NCI-H526 (cell line): Measurements from ENCODE around the gene RMI2.
"Not testable (repeated sequence)": the region's sequence is repeated elsewhere in the genome, so short reads cannot be mapped to it uniquely, and the experiment has no call there.

ENCODE experiments used
- DNase-seq, 2 experiments: peaks; one replicate each; lab custom pipeline; 2025; lab: John Stamatoyannopoulos, UW

RMI2 gene

DNA sequence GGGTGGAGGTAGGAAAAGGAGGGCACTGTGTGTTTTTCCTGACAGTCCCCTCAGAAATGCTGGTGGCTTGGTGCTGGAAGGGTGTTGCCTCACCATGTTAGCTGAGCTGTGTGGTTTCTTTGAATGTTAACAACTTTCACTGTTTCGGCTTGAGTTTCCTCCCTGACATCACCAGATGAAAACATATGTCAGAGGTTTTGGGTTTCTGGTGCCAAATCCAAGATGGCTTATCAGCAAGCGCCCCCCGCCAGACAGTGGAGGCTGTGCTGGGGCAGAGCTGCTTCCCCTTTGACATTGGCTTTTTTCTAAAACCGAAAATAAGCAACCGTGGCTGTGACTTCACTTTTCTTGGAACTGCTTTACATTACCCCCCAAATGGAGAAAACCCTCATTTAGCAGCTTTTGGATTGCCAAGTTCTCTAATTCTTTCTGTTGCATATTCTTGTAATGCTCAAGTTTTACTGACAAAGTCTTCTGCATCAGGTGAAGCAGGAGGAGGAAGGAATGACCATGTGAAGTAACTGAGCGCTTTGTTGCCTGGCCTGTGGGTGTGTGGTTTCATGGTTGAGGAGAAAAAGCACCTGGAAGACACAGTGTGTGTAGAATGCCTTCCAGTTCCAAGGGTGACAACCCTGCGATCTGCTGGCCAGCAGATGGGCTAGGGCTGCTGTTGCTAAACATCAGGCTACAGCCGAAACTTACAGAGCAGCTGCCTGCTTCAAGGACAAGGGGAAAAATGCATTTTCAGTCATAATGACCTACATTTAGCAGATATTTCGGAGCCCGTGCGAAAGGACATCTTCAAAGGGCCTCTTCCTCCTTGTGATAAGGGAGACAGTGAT, 9.7 kb downstream of the RMI2 start:
- DNase-seq: no peak

DNA sequence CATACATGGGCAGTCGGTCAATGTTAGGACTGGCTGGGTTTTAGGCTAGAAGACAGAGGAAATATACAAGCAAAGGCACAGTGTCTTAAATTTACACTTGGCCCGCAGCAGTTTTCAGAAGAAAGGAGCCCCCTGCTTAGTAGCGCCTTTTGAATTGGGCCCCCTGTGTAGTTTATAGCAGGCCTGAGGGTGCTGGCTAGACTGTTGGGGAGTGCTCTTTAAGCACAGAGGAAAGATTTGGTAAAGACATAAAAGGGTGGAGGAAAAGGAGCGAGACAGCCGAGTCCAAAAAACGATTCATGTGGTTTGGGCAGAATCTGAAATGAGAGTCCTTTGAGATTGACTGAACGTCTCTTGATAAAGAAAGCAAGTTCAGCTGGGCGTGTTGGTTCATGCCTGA, 10.6 kb downstream of the RMI2 start:
- DNase-seq: no peak

DNA sequence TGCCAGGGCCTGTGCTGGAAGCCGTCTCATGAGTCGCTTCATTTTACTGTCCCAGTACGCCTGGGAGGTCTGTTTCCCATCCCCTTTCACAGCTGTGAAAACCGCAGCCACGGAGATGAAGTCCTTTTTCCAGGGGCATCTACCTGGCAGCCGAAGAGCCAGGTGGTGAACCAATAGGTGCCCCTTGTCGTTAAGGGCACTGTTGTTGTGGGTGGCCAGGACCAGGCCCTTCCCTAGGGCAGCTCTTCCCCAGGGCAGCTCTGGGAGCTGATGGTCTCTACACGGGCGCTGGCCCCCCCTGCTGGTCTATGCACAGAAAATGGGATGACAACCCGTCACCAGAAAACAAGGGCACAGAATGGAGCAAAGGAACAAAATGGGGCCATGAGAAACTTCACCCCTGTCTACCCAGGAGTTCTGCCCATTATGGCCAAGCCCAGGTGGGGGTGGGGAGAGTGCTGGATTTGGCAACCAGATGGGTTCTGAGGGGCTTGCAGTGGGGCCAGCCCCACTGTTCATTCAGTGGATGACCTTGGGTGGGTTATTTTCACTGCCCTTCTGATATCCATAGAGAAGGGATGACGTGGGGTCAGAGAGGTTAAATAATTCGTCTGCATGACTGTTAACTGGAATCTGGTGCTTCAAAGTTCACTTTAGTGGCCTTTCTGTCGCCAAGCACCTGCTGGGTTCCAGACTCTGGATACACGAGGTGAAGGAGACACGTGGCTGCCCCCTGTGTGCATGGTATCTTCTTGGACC, 11.5 kb downstream of the RMI2 start:
- DNase-seq: peak in 1 of 2 experiments; percentile 80

DNA sequence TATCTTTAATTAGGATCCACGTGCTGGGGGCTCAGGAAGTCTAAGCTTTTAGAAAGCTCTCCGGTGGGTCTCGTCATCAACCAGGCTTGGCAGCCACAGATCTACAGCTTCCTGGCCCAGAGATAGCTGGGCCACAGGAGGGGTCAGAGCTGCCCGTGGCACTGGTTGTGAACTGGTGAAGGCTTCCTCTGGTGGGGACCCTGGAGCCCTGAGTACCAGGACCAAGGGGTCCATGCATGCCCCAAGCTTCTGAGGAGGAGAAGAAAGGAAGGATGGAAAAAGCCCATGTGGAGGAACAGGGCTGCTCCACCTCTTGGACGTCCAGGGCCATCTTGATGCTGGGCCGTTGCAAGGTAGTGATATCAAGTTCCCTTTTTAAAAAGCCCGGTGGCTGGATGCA, 13.3 kb downstream of the RMI2 start:
- DNase-seq: no peak

DNA sequence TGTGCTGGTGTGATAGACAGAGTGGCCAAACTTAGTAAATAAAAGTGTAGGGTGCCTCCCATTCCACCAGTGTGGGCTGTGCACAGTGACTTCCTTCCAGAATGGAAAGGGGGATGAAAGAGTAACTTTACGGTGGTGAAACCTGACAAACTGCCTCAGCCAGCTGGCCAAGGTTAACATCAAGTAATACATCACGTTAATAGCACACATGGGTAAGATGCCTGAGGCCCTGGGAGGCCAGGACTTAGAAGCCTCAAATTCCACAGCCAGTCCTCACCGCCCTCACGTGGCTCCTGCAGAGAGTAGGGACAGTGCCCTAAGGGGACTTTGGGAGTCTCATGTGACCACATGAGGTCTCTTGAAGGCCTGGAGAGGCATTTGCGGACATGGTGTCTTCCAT, 14.1 kb downstream of the RMI2 start:
- DNase-seq: no peak

DNA sequence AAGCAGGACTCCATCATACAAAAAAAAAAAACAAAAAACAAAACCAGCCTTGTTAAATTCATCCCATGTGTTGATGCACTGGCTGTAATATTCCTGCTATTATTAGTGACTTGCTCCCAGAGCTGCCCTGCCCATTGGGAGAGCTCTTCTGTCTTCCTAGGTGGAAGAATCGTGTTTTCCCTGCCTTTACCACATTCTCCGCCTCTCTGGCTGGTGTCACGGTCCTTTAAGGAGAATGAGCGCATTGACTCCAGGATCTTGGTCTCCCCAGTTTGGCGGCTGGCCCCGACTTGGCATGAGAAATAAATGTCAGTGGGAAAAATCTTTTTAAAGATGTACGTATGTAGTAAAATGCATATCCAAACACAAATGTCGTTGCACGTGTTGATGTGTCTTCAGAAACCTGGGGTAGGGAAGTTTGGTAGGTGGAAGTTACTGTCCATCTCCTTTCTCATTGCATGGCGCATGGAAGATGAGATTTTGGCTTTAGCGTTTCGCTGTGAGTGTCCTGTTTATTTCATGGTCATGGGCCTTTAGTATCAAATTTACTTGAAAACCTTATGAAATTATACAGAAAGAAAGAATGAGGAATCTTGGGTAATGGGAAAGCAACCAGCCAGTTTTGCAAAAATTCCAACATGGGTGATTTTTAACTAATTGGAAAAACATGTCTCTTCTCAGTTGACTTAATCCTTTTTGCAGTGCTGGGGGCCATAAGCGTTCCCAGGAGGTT, 15.5 kb downstream of the RMI2 start:
- no peak for DNase-seq

DNA sequence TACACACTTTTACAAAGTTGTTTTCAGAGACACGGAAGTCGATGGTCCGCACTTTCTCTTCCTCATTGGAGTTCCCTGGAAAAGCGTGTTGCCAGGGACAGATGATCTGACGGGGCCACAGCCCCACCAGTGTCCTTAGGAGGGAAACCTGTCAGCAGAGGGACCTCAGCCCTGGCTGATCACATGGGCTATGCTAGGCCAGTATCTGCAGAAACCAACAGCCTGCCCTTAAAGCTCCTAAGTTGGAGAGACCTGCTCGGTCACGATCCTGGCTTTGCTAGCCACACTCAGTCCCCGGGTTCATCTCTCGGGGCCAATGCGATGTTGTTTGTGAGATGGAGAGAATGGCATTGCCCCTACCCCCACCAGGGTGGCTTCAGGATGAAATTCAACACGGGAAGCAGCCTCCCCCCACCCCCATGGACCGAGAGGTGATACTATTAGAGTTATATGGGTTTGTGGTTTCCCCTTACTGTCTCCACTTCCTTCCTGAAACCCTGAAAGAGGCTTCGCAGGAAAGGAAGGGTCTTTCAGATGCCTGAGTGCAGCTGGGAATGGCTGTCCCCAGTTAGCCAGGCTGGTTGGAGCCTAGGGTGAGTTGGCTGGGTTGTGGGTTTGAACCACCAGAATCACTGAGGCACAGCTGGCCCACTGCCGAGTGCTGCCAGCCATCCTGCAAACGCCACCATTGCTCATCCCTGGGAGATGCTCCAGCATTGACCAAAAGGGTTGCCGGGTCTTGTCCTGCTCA, 16.6 kb downstream of the RMI2 start:
- DNase-seq: no peak

DNA sequence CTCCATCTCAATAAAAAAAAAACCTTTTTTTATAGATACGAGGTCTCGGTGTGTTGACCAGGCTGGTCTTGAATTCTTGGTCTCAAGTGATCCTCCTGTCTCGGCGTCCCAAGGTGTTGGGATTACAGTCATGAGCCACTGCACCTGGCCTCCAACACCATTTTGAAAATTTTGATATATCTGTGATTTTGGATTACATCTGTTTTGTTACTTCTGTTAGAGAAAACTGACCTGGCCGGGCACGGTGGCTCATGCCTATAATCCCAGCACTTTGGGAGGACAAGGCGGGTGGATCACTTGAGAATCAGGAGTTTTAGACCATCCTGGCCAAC, 18.6 kb downstream of the RMI2 start:
- DNase-seq: no peak

DNA sequence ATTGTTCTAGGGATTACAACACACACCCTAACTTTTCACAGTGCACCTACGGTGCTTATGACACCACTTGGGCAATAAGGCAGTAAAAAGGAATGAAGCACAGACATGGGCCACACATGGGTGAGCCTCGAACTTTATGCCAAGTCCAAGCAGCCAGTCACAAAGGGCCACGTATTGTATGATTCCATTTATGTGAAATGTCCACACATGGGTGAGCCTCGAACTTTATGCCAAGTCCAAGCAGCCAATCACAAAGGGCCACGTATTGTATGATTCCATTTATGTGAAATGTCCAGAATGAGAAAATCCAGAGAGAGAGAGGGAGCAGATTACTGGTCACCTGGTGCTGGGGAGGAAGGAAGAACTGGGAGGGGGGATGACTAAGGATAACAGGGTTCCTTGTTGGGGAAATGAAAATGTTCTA, 22.2 kb downstream of the RMI2 start:
- DNase-seq: no peak

DNA sequence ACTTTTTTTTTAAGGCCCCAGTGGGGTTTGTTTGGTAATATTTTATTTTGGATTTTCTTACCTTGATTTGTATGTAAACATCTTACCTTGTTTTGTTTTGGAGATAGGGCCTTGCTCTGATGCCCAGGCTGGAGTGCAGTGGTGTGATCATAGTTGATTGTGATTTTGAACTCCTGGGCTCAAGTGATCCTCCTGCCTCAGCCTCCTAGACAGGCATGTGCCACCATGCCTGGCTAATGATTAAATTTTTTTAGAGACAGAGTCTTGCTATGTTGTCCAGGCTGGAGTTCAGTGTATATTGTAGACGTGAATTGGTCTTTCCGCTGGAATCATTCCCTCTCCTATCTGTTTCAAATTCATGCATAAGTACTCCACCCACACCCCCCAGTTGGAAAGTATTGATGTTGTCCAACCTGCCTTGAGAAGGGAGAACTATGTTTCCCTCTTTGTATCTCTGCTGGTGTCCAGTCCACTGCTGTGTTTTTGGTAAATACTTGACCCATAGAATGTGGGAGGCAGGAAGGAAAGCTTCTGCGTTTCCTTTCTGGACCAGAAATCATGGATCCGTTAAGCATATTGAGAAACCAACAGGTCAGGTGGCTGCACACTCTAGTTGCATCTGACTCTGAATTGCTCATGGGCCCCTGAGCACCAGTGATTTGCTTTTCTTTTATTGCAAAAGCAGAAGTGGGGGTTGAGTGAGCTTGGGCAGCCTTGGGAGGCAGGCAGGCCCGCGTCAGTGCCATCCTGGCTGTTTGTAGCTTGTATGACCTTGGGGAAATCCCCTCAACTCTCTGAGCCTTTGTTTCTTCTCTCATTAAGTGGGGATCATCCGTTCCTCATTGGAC, 25.0 kb downstream of the RMI2 start:
- no peak for DNase-seq

DNA sequence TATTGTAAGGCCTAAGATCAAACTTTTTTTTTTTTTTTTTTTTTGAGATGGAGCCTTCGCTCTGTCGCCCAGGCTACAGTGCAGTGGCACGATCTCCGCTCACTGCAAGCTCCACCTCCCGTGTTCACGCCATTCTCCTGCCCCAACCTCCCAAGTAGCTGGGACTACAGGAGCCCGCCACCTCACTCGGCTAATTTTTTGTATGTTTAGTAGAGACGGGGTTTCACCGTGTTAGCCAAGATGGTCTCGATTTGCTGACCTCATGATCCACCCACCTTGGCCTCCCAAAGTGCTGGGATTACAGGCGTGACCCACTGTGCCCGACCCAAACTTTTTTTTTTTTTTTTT, 25.6 kb downstream of the RMI2 start:
- DNase-seq: not testable (repeated sequence)

DNA sequence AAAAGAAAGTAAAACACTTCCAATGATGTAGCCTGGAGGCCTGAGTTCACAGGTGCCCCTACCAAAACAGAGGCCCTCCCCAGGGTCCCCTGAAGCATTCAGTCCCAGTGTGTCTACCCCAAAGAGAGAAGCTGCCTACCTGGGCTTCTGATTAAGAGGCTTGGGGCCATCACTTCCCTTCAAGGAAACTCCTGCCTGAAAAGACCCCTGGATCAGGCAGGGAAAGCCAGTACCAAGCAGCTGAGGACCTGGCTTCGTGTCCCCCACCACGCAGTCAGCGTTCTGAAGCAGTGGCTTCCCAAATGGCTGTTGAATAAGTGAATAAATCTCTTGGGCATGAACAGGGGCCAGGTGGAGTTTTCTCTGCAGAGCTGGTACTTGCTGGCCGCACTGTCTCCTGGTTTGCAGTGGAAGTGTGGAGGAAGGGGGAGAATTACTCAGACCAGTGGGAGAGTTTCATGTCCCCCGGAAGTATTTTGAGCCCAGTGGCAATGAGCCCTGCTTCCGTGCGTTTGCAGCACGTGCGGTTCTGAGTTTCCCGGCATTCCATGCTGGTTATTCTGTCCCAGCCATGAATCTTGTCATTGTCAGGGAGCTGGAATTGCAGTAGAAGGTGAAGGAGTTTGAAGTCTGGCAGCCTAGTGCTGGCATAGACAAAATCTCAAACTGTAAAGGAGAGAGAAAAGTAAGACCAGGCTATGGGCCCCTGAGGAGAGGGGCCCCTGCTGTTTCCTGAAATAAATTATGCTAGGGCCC, 27.0 kb downstream of the RMI2 start:
- no peak for DNase-seq

DNA sequence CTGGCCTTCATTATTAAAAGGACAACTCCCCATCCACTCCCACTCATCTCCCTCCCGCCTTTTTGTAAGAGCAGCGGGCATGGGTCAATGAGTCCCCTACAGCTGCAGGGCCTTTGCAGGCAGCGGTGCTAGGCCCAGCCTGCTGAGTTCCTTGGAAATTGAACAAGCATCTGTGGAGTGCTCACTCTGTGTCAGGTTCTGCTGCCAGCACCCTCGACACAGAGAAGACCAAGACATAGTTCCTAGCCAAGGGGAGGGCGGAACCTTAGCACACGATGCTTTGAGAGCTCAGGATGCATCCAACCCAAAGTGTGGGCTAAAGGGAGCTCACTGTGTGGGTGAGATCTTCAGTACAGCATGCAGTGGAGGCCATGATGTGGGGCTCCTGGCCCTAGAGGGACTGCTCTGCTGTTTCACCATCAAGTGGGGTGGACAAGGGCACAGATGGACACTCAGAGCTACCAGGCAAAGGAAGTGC, 27.6 kb downstream of the RMI2 start:
- no peak for DNase-seq

DNA sequence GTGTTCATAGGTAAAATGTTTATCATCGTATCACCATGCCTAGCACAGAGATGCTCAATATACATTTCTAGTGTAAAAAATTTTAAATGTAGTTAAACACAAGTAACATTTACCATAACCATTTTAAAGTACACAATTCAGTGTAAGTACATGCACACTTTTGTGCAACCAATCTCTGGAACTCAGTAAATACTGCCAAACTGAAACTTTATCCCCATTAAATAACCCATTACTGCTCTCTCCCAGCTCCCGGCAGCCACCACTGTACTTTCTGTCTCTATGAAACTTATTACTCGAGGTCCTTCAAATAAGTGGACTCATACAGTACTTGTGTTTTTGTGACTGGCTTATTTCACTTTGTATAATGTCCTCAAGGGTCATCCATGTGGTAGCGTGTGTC, 29.0 kb downstream of the RMI2 start:
- DNase-seq: no peak

DNA sequence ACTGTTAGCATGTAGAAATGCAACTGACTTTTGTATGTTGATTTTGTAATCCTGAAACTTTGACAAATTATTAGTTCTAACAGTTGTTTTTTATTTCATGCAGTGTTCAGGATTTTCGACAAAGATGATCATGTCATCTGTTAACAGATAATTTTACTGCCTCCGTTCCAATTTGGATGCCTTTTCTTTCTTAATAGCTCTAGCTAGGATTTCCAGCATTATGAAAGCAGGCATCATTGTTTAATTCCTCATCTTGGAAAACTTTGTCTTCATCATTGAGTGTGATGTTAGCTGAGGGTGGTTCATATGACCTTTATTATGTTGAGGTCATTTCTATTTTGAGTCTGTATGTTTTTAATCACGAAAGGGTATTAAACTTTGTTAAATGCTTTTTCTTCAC, 31.9 kb downstream of the RMI2 start:
- DNase-seq: no peak

DNA sequence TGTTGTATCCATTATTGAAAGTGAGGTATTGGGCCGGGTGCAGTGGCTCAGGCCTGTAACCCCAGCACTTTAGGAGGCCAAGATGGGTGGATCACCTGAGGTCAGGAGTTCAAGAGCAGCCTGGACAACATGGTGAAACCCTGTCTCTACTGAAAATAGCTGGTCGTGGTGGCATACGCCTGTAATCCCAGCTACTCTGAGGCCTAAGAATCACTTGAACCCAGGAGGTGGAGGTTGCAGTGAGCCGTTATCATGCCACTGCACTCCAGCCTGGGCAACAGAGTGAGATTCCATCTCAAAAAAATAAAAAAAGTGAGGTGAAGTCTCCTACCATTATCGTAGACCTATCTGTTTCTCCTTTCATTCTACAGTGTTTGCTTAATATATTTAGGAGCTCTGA, 33.7 kb downstream of the RMI2 start:
- not testable (repeated sequence) for DNase-seq

DNA sequence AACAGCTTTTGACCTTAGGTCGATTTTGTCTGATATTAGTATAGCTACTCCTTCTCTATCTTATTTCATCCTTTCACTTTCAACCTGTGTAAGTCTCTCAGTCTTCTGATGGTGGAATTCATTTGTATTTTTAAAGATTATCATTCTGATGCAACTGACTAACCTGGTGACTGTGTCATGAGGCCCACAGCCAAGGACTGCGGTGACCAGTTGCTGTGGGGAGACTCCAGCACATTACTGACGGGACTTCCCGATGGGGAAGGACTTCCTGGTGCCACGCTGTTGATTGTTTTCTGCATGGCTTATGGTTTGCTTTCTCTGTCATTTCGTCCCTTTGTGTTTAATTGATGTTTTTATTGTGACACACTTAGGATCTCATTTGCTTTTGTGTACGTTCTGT, 34.2 kb downstream of the RMI2 start:
- no peak for DNase-seq

DNA sequence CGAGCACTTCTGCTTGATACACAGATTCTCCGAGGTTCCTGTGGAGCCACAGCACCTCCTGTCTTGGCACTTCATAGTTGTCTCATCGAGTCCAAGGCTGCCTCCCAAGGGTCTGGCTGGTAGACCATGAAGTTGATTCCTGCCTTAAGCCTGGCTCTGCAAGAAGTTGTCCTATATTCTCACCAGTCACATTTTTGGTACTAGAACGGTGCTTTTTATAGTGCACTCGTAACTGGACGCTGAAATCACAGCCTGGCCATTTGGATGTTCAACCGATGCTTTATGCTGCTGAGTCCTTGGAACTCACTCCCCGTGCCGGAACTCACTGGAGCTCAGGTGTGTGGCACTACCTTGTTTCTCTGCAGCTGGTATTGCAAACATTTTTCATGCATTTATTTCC, 35.6 kb downstream of the RMI2 start:
- DNase-seq: no peak

DNA sequence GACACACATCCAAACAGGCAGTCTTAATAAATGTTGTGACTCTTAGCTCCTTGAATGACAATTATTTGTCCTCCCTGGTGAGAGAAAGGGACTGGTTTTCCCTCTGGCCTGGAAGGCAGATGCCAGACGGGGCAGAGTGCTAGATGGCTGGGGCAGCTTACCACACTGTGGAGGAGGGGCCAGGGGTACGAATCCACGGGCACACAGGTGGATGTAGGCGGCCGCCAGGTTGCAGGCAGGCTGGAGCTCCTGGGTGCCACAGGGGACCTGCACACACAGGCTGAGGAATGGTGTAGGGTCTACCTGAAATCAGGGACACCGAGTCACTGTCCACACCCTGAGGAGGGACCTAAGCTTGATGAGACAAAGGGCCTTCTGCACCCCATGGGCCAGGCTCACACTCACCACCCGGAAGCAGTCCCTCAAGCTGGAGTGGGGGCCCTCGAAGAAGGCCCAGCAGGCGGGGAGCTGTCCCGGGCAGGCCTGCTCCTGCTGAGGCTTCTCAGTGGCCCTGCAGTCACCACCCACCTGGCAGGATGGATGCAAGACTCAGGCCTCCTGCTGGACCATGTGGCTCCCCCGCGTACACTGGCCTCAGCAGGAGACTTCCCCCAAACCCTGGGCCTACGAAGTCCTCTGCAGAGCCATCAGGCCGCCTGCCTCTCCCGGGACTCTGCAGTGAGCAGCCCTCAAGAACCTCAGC, 38.4 kb downstream of the RMI2 start:
- DNase-seq: no peak
